HG02759 (cell line): ENCODE results near the gene BCAP31.
"Not testable (repeated sequence)": the region's sequence is repeated elsewhere in the genome, so short reads cannot be mapped to it uniquely, and the experiment has no call there.

Experiments used
- ATAC-seq: cut with Tn5 transposase; IDR thresholded peaks from one replicate; pipeline ENCODE4 v1.9.1; 2021; ENCODE audit warnings: mild to moderate bottlenecking, moderate library complexity; ENCODE audit not compliant: unreplicated experiment

The BCAP31 gene

GRCh38 chrX:153763298-153763932 is 39.2 kb upstream of the BCAP31 start:
- ATAC-seq = no peak

GRCh38 chrX:153762626-153763173 is 38.5 kb upstream of the BCAP31 start:
- ATAC-seq = no peak

DNA sequence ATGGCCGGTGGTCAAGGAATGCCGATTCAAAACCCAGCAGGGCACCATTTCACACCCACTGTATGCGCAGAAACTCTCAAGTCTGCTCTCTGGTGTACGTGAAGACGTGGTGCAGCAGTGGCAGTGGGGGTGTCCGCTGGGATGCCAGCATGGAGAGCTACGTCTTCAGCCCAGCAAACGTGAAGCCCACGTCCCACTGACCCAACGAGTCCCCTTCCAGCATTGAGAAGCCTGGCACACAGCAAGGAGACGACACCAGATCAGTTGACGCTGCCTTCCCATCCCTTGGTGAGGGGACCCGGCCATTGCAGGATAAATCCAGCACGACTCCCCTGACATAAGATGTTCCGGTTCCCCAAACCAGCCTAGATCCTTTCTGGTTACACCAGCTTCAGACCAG is 37.7 kb upstream of the BCAP31 start:
- ATAC-seq = no peak

GRCh38 chrX:153755136-153755535 is 30.9 kb upstream of the BCAP31 start:
- no peak for ATAC-seq

GRCh38 chrX:153750127-153750774 is 26.1 kb upstream of the BCAP31 start:
- ATAC-seq = no peak

DNA sequence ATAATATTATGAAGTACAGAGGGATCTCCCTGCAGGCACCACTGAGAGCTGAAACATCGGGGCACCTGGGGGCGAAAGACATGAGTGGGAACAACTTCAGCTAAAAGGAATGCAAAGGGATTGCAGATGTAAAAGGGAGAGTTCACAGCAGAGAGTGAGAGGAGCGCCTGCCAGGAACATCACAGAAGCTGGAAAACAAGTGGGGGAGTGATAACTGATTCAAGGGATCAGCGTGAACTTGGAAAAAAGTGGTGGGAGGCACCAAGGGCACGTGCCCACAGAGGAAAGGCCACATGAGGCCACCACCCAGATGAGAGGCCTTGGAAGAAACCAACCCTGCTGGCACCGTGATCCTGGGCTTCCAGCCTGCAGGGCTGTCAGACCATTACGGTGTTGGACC is 24.8 kb upstream of the BCAP31 start:
- not testable (repeated sequence) for ATAC-seq

GRCh38 chrX:153746991-153747390 is 22.8 kb upstream of the BCAP31 start:
- not testable (repeated sequence) for ATAC-seq

DNA sequence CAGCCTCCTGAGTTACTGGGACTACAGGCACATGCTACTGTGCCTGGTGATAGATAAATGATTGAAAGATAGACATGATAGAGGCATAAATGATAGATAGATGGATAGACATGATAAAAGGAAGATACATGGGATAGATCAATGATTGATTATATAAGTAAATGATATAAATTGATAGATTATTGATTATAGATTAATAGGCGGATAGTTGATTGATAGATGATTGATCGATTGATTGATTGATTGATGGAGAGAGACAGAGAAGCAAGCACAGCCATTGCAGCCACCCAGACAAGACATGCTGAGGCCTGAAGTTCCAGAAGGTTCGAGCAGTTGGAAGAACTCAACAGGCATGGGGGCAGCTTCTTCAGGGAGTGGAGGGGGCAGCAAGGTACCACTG is 22.2 kb upstream of the BCAP31 start:
- ATAC-seq = no peak

DNA sequence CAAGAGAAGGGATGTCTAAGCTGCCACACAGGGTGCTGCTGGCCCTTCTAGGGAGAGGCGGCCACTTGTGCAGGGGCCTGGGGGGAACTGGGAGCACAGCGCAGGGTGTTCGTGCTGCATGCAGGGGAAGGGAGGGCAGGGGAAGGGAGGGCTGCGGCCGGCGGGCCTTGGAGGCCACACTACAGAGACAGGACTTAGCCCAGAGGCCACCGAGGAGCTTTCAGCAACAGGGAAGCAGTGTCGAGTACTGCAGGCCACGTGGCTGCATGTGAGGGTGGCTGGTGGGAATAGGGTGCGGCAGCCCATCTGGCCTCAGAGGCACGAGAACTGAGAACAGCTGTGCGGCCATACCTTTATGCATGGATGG is 20.9 kb upstream of the BCAP31 start:
- not testable (repeated sequence) for ATAC-seq

DNA sequence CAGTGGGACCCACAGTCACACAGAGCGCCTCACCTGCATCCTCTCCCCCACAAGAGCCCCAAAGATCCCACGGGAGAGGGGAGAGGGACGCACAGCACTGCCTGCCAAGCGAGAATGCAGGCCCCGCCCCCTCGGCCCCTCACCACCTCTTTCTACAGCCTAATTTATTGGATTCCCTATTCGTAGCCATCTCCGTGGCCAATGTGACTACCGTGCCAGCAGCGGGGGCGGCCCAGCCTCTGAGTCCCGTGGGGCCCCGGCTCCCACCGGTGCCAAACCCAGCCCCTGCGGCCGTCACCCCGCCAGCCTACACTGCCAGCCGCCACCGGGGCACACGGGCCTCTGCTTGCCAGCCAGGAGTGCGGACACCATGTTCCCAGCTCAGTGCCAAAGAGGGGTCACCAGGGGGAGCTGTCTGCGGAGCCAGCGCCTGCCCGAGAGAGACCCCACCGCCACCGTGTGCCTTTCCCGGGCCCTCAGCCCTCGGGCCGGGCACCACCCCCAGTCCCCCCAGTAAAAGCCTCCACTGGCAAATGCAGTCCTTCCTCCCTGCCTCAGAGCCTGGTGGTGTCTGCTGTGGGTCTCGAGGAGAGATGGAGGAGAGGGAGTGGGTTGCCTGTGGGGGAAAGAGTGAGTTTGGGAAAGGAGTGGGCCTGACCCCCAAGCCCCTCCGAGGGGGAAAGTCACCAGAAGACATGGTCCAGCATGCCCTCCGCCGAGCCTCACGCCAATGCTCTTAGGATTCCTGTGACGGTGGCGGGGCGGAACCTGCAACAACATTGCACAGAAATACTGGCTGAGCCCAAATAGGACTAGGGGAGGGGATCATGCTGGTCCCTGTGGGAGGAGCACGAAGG is 20.3 kb upstream of the BCAP31 start:
- ATAC-seq = no peak

DNA sequence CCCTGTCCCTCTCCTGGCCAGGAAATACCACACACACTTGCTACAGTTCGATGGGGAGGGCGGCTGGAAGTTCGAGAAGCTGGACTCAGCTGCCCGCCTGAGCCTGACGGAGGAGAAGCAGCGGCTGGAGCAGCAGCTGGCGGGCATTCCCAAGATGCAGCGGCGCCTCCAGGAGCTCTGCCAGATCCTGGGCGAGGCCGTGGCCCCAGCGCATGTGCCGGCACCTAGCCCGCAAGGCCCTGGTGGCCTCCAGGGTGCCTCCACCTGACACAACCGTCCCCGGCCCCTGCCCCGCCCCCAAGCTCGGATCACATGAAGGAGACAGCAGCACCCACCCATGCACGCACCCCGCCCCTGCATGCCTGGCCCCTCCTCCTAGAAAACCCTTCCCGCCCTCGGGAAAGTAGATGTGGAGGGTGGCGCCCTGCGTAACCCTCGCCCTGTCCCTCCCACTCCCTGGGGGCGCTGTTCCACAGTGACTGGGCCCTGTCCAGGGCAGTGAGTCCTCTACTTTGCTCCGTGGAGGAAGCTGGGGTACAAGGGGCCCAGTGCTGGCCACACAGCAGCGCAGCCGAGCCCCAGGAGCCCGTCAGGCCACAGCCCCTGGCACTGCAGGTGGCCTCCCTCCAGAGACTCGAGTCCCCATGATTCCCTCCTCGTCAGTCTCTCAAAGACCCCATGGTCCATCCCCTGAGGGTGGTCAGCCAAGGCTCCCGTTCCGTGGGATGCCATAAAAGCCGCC is 19.5 kb upstream of the BCAP31 start:
- not testable (repeated sequence) for ATAC-seq

DNA sequence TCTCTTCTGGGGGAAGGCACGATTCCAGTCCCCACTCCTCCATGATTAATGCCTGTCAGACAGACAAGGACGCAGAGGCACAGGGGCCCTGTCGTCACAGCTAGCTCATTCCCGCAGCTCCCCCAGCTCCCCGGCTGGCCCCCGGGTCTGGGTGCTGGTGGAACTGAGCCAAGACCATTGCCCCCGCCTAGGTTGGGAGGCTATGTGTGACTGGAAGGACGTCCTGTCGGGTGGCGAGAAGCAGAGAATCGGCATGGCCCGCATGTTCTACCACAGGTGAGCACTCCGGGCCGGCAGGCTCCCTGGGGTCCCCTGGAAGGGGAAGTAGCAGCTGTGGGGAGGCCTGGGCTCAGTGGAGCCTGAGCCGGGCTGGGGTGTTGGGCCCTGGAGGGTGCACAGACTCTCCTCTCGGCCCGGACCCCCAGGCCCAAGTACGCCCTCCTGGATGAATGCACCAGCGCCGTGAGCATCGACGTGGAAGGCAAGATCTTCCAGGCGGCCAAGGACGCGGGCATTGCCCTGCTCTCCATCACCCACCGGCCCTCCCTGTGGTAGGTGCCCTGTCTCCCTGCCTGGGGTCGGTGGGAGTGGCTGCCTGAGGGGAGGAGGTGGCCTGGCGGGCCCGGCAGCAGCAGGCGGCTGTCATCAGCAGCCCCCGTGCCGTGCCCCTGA is 18.7 kb upstream of the BCAP31 start:
- ATAC-seq = not testable (repeated sequence)

DNA sequence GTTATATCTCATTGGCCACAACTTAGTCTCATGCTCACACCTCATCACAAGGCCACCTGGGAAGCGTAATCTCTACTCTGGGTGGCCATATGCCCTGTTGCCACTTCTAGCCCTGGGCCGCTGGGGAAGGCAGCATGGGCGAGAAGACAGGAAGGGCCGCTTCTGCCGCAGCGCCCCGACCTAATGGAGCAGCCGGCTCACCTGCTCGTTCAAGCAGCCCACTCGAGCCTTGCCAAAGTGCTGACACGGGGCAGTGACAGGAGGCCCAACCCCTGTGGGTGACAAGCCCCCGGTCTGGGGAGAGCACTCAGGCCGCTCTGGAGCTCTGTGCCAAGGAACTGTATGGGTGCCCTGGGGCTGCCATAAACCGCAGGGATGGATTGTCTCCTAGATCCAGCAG is 17.9 kb upstream of the BCAP31 start:
- not testable (repeated sequence) for ATAC-seq

GRCh38 chrX:153741446-153741845 is 17.3 kb upstream of the BCAP31 start:
- ATAC-seq = no peak

GRCh38 chrX:153740631-153741222 is 16.5 kb upstream of the BCAP31 start:
- no peak for ATAC-seq

- ATAC-seq = no peak
Observed at GRCh38 chrX:153739754-153740486, 15.7 kb upstream of the BCAP31 start.

DNA sequence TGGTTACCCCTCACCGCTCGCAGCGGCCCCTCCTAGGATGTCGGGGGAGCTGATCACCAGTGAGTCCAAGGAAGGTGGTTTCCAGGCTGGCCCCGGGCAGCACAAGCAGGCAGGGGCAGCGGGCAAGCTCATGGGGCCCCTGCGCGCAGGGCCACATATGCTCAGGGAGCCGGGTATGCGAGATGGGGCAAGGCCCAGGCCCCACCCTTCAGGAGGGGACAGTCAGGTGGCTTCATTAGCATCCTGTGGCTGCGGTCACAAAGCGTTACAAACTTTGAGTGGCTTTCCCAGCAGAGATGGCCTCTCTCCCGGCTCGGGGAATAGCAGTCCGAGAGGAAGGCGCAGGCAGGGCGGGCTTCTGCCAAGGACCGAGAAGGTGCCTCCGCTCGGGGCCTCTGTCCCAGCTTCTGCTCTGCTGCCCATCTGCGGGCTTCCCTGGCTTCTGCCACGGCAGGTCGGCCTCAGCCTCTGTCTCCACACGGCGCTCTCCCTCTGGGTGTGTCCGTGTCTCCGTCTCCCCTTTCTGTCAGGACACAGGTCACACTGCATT is 13.9 kb upstream of the BCAP31 start:
- ATAC-seq = no peak

GRCh38 chrX:153736871-153737441 is 12.8 kb upstream of the BCAP31 start:
- no peak for ATAC-seq
